ELR (cell line): Measurements from ENCODE around the gene BRSK2.
A peak's percentile ranks its signal among the peaks of the same experiment; 100 is the strongest.
"Not testable (repeated sequence)": the region's sequence is repeated elsewhere in the genome, so short reads cannot be mapped to it uniquely, and the experiment has no call there.

Experiments used
- DNase-seq: peaks from one replicate; pipeline ENCODE4 v3.0.0-alpha.2; 2015; ENCODE audit warnings: low read depth

BRSK2 gene

GRCh38 chr11:1354125-1354938 lies 35.4 kb upstream of the BRSK2 start:
- no peak for DNase-seq

GRCh38 chr11:1356007-1356435 lies 33.7 kb upstream of the BRSK2 start:
- DNase-seq: no peak

GRCh38 chr11:1356478-1356960 lies 33.2 kb upstream of the BRSK2 start:
- no peak for DNase-seq

GRCh38 chr11:1358286-1358685 lies 31.4 kb upstream of the BRSK2 start:
- no peak for DNase-seq

GRCh38 chr11:1358931-1359330 lies 30.8 kb upstream of the BRSK2 start:
- not testable (repeated sequence) for DNase-seq

- DNase-seq: no peak
These were observed 30.2 kb upstream of the BRSK2 start for GRCh38 chr11:1359556-1359955.

- DNase-seq: no peak
These were observed 29.4 kb upstream of the BRSK2 start for GRCh38 chr11:1360181-1360834.

- DNase-seq: no peak
These were observed 28.8 kb upstream of the BRSK2 start for GRCh38 chr11:1360835-1361357.

- DNase-seq: no peak
These were observed 27.9 kb upstream of the BRSK2 start for GRCh38 chr11:1361882-1362281.

GRCh38 chr11:1367721-1368120 lies 22.0 kb upstream of the BRSK2 start:
- no peak for DNase-seq

- no peak for DNase-seq
These were observed 21.5 kb upstream of the BRSK2 start for GRCh38 chr11:1368216-1368615.

GRCh38 chr11:1368966-1369365 lies 20.8 kb upstream of the BRSK2 start:
- no peak for DNase-seq

GRCh38 chr11:1369371-1370005 lies 20.2 kb upstream of the BRSK2 start:
- no peak for DNase-seq

GRCh38 chr11:1370186-1371025 lies 19.3 kb upstream of the BRSK2 start:
- no peak for DNase-seq

- no peak for DNase-seq
These were observed 18.8 kb upstream of the BRSK2 start for GRCh38 chr11:1371026-1371325.

GRCh38 chr11:1371377-1371776 lies 18.4 kb upstream of the BRSK2 start:
- DNase-seq: no peak

GRCh38 chr11:1371836-1372465 lies 17.8 kb upstream of the BRSK2 start:
- DNase-seq: no peak

GRCh38 chr11:1372660-1373059 lies 17.1 kb upstream of the BRSK2 start:
- no peak for DNase-seq

GRCh38 chr11:1373536-1374214 lies 16.1 kb upstream of the BRSK2 start:
- DNase-seq: peak; percentile 23

GRCh38 chr11:1375161-1375954 lies 14.4 kb upstream of the BRSK2 start:
- no peak for DNase-seq
